ENCODE results near the gene IMMP2L.

DNA sequence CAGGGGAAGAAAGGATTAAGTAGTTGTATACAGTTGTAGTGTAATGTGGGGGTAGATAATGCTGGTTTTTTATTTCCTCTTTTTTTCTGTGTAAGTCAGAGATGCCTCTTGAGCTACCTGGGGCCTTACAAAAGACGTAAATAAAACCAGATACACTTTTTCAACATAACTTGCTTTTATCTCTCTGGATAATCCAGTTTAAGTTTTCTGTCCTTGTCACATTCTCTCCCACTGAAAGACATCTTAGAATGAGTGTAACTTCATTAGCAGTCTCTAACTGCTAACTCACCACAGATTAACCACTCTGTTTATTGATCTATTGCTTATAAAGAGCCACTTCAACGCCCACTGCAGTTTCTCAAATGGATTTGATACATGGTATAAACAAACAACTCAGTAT lies 535.5 kb downstream of the IMMP2L start:
- no peak for TF ChIP-seq POLR2A (IDR thresholded peaks at IDR 0.05)
- TF ChIP-seq, protein P1, sequence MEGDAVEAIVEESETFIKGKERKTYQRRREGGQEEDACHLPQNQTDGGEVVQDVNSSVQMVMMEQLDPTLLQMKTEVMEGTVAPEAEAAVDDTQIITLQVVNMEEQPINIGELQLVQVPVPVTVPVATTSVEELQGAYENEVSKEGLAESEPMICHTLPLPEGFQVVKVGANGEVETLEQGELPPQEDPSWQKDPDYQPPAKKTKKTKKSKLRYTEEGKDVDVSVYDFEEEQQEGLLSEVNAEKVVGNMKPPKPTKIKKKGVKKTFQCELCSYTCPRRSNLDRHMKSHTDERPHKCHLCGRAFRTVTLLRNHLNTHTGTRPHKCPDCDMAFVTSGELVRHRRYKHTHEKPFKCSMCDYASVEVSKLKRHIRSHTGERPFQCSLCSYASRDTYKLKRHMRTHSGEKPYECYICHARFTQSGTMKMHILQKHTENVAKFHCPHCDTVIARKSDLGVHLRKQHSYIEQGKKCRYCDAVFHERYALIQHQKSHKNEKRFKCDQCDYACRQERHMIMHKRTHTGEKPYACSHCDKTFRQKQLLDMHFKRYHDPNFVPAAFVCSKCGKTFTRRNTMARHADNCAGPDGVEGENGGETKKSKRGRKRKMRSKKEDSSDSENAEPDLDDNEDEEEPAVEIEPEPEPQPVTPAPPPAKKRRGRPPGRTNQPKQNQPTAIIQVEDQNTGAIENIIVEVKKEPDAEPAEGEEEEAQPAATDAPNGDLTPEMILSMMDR (IDR thresholded peaks at IDR 0.05): no peak

Measured in body of pancreas (tissue), 4 donors.